ENCODE measurements around the gene ABHD10.

Gene ABHD10

GRCh38 chr3:112038863-112039262 is 60.0 kb downstream of the ABHD10 start:
- Histone ChIP-seq H3K79me2 (ENCODE audit: insufficient read depth, low read length) (no peaks in the 10 kb centered on the region), H3K4me2 (ENCODE audit: low read depth, low read length, poor library complexity, severe bottlenecking) (no peak overlapping the region), H3F3A (ENCODE audit: insufficient read depth) (no peaks in the 10 kb centered on the region), H3K4me3 (ENCODE audit: insufficient read depth, low read length, poor library complexity, severe bottlenecking) (no peak overlapping the region), H3K9me3 (ENCODE audit: insufficient read depth, low read length) (no peaks in the 10 kb centered on the region), H3K9ac (ENCODE audit: low read length) (no peak overlapping the region), H3K9me2 (replicated peaks; ENCODE audit: insufficient read depth, low read length) (no peaks in the 10 kb centered on the region), H3K36me3 (ENCODE audit: low read length) (no peaks in the 10 kb centered on the region), H4K20me1 (ENCODE audit: low read depth, low read length) (no peaks in the 10 kb centered on the region), H2AFZ (ENCODE audit: low read depth, low read length, severe bottlenecking) (no peak overlapping the region), H3K27me3 (ENCODE audit: low read length) (no peaks in the 10 kb centered on the region), H3K27ac (ENCODE audit: low read depth, low read length) (no peak overlapping the region)
- TF ChIP-seq, protein P1, sequence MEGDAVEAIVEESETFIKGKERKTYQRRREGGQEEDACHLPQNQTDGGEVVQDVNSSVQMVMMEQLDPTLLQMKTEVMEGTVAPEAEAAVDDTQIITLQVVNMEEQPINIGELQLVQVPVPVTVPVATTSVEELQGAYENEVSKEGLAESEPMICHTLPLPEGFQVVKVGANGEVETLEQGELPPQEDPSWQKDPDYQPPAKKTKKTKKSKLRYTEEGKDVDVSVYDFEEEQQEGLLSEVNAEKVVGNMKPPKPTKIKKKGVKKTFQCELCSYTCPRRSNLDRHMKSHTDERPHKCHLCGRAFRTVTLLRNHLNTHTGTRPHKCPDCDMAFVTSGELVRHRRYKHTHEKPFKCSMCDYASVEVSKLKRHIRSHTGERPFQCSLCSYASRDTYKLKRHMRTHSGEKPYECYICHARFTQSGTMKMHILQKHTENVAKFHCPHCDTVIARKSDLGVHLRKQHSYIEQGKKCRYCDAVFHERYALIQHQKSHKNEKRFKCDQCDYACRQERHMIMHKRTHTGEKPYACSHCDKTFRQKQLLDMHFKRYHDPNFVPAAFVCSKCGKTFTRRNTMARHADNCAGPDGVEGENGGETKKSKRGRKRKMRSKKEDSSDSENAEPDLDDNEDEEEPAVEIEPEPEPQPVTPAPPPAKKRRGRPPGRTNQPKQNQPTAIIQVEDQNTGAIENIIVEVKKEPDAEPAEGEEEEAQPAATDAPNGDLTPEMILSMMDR (IDR thresholded peaks at IDR 0.05; ENCODE audit: insufficient read depth, low read length, poor library complexity, severe bottlenecking), result no peak
- TF ChIP-seq EZH2phosphoT487 (conservative IDR thresholded peaks at IDR 0.05; ENCODE audit: low read length), result no peak

DNA sequence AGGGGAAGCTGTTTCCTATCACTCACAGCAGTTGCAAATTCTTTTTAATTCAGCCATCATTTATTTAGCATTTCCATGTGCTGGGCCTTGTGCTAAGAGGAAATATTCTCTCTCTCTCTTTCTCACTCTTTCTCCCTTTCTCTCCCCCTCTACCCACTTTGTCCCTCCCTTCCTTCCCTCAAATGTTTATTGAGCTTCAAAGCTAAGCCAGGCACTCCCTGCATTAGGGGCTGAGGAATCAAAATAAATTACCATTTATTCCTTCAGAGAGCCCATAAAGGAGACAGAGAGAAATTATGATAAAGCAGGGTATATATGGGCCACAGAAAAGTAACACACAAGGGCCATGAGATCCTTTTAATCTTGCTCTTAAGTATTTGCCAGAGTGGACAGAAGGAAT is 62.5 kb downstream of the ABHD10 start:
- H2AFZ ChIP-seq (ENCODE audit: low read depth, low read length, severe bottlenecking), result no peak overlapping the region
- no peak for TF ChIP-seq EZH2phosphoT487 (conservative IDR thresholded peaks at IDR 0.05; ENCODE audit: low read length)
- TF ChIP-seq, protein P1 (IDR thresholded peaks at IDR 0.05; ENCODE audit: insufficient read depth, low read length, poor library complexity, severe bottlenecking), result no peak
- no peaks in the 10 kb centered on the region for H3K9me3 ChIP-seq (ENCODE audit: insufficient read depth, low read length)

GRCh38 chr3:112042842-112043280 is 64.0 kb downstream of the ABHD10 start:
- TF ChIP-seq, protein P1 (IDR thresholded peaks at IDR 0.05; ENCODE audit: insufficient read depth, low read length, poor library complexity, severe bottlenecking), result no peak
- TF ChIP-seq EZH2phosphoT487 (conservative IDR thresholded peaks at IDR 0.05; ENCODE audit: low read length), result no peak

More for the DNA sequence above, 62.5 kb downstream of the ABHD10 start:
- Histone ChIP-seq H4K20me1 (ENCODE audit: low read depth, low read length) (no peaks in the 10 kb centered on the region), H3K27ac (ENCODE audit: low read depth, low read length) (no peak overlapping the region), H3K4me2 (ENCODE audit: low read depth, low read length, poor library complexity, severe bottlenecking) (no peak overlapping the region), H3K4me3 (ENCODE audit: insufficient read depth, low read length, poor library complexity, severe bottlenecking) (no peak overlapping the region), H3K9me2 (replicated peaks; ENCODE audit: insufficient read depth, low read length) (no peaks in the 10 kb centered on the region), H3F3A (ENCODE audit: insufficient read depth) (no peaks in the 10 kb centered on the region), H3K79me2 (ENCODE audit: insufficient read depth, low read length) (no peaks in the 10 kb centered on the region), H3K27me3 (ENCODE audit: low read length) (no peaks in the 10 kb centered on the region), H3K9ac (ENCODE audit: low read length) (no peak overlapping the region), H3K36me3 (ENCODE audit: low read length) (no peaks in the 10 kb centered on the region)

More at GRCh38 chr3:112042842-112043280, 64.0 kb downstream of the ABHD10 start:
- Histone ChIP-seq H3K79me2 (ENCODE audit: insufficient read depth, low read length) (no peaks in the 10 kb centered on the region), H3K9me3 (ENCODE audit: insufficient read depth, low read length) (no peaks in the 10 kb centered on the region), H3K4me3 (ENCODE audit: insufficient read depth, low read length, poor library complexity, severe bottlenecking) (no peak overlapping the region), H3F3A (ENCODE audit: insufficient read depth) (no peaks in the 10 kb centered on the region), H3K27ac (ENCODE audit: low read depth, low read length) (no peak overlapping the region), H3K4me2 (ENCODE audit: low read depth, low read length, poor library complexity, severe bottlenecking) (no peak overlapping the region), H3K36me3 (ENCODE audit: low read length) (no peaks in the 10 kb centered on the region), H3K27me3 (ENCODE audit: low read length) (no peaks in the 10 kb centered on the region), H2AFZ (ENCODE audit: low read depth, low read length, severe bottlenecking) (no peak overlapping the region), H4K20me1 (ENCODE audit: low read depth, low read length) (no peaks in the 10 kb centered on the region), H3K9me2 (replicated peaks; ENCODE audit: insufficient read depth, low read length) (no peaks in the 10 kb centered on the region), H3K9ac (ENCODE audit: low read length) (no peak overlapping the region)

Measured in SU-DHL-6 (cell line).